Measurements from ENCODE around the gene IGF2R.

- TF ChIP-seq CTCF (IDR thresholded peaks at IDR 0.05) = peak in 5 of 7 experiments; percentile 10 to 29 (median 24)
- TF ChIP-seq POLR2A (IDR thresholded peaks at IDR 0.05) = no peak
These were observed 134.3 kb downstream of the IGF2R start for GRCh38 chr6:160102956-160103824.
